A673 (cell line): ENCODE data around the gene CCDC6. TPM values are rescaled to one million over a fixed set of nuclear protein-coding genes. Genes with fewer than 3 reads are reported as not detected.
"Not testable (repeated sequence)": the region's sequence is repeated elsewhere in the genome, so short reads cannot be mapped to it uniquely, and the experiment has no call there.

ENCODE experiments used
- BruUV-seq: library from RNA; stranded (reverse); fragments of 400-500 nt; replicated peaks from 2 replicates; lab custom pipeline; 2021; lab: Mats Ljungman, UMichigan
- CTCF ChIA-PET: fragments of 300-600 bp; sonication (Branson Sonifier 250); formaldehyde crosslinking; loops from one replicate; lab custom pipeline; 2022; ENCODE audit warnings: antibody characterized with exemption; lab: Charles Lee
- POLR2A ChIA-PET: fragments of 300-600 bp; sonication (Branson Sonifier 250); formaldehyde crosslinking; loops from one replicate; lab custom pipeline; 2022; ENCODE audit warnings: antibody characterized with exemption; ENCODE audit not compliant: low non-redundant PET; lab: Charles Lee
- DNase-seq: peaks from one replicate; pipeline ENCODE4 v3.0.0-alpha.2; 2015; ENCODE audit warnings: low spot score
- H3K27ac ChIP-seq: fragments of 200-600 bp; sonication (generic); 2 replicates; pipeline ENCODE4 v1.5.1; 2016; ENCODE audit warnings: mixed run types, low read depth, mild to moderate bottlenecking, mixed read lengths, antibody characterized with exemption, low read length; ENCODE audit not compliant: poor library complexity, severe bottlenecking
- H3K27me3 ChIP-seq: fragments of 200-600 bp; sonication (generic); replicated peaks from 2 replicates; pipeline ENCODE4 v1.6.1; 2017; ENCODE audit warnings: mixed run types, low read depth, mild to moderate bottlenecking, mixed read lengths, antibody characterized with exemption, low read length; ENCODE audit not compliant: insufficient read depth, poor library complexity
- H3K36me3 ChIP-seq: fragments of 200-600 bp; sonication (generic); 2 replicates; pipeline ENCODE4 v1.6.1; 2016; ENCODE audit warnings: mixed run types, mild to moderate bottlenecking, mixed read lengths, antibody characterized with exemption, low read length; ENCODE audit not compliant: insufficient read depth, poor library complexity, severe bottlenecking
- H3K4me1 ChIP-seq: fragments of 200-600 bp; sonication (generic); 2 replicates; pipeline ENCODE4 v1.6.1; 2017; ENCODE audit warnings: mixed run types, mild to moderate bottlenecking, mixed read lengths, antibody characterized with exemption, low read length; ENCODE audit not compliant: insufficient read depth, poor library complexity, severe bottlenecking
- H3K4me3 ChIP-seq: fragments of 200-600 bp; sonication (generic); 2 replicates; pipeline ENCODE4 v1.5.1; 2016; ENCODE audit warnings: low read depth, mixed run types, mild to moderate bottlenecking, mixed read lengths, low read length; ENCODE audit not compliant: poor library complexity, severe bottlenecking
- H3K9me3 ChIP-seq: fragments of 200-600 bp; sonication (generic); 2 replicates; pipeline ENCODE4 v1.6.1; 2016; ENCODE audit warnings: mixed run types, low read depth, mild to moderate bottlenecking, mixed read lengths, antibody characterized with exemption, low read length; ENCODE audit not compliant: poor library complexity, severe bottlenecking
- CTCF ChIP-seq: fragments of 300-800, 200-600 bp; sonication (generic); conservative IDR thresholded peaks from 2 replicates; pipeline ENCODE4 v1.5.1; 2017; ENCODE audit warnings: low read depth, mild to moderate bottlenecking, antibody characterized with exemption, low read length, moderate library complexity, mixed read lengths
- EZH2 ChIP-seq: fragments of 200-600 bp; sonication (generic); IDR thresholded peaks from 2 replicates; pipeline ENCODE4 v1.6.1; 2017; ENCODE audit warnings: borderline replicate concordance, low read depth, mild to moderate bottlenecking, mixed read lengths, antibody characterized with exemption, low read length; ENCODE audit not compliant: poor library complexity, severe bottlenecking
- intact Hi-C: fragments of 100-400 bp; cut with micrococcal nuclease; formaldehyde crosslinking; loops from one replicate; pipeline ENCODE4 v1.10.0; 2022; ENCODE audit not compliant: unreplicated experiment
- total RNA-seq: library from RNA; stranded (reverse); gene quantifications from 2 replicates; pipeline ENCODE4 v1.2.3, GENCODE V29; 2021

The CCDC6 gene
- total RNA-seq, 1 experiment from 2014 or later = 28.1 TPM

DNA sequence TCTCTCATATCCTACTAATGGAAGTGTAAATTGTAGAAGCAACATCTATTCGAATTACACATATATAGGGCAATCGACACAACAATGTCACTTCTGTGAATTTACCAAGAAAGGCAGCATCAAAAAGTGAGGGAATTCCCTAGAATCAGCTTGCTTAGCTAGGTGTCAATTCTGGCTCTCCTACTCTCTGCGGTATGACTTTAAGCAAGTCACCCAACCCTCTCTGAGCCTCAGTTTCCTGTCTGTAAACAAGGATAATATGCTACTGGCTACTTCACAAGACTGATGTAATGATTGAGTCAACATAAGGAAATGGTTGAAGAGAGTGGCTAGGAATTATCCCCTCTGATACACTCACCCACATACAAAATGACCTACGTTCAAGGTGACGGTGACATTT lies 19.4 kb downstream of the CCDC6 start:
- CTCF ChIA-PET = no interaction called here
- Histone ChIP-seq H3K36me3 (no peaks in the 10 kb centered on the region), H3K27ac (no peak overlapping the region), H3K4me3 (no peak overlapping the region), H3K9me3 (no peaks in the 10 kb centered on the region), H3K27me3 (no peaks in the 10 kb centered on the region), H3K4me1 (no peaks in the 10 kb centered on the region)
- BruUV-seq = no TSS peak
- no peak for DNase-seq
- intact Hi-C loops = no loop called here
- POLR2A ChIA-PET = no interaction called here
- TF ChIP-seq EZH2 = no peak
- TF ChIP-seq CTCF = no peak

DNA sequence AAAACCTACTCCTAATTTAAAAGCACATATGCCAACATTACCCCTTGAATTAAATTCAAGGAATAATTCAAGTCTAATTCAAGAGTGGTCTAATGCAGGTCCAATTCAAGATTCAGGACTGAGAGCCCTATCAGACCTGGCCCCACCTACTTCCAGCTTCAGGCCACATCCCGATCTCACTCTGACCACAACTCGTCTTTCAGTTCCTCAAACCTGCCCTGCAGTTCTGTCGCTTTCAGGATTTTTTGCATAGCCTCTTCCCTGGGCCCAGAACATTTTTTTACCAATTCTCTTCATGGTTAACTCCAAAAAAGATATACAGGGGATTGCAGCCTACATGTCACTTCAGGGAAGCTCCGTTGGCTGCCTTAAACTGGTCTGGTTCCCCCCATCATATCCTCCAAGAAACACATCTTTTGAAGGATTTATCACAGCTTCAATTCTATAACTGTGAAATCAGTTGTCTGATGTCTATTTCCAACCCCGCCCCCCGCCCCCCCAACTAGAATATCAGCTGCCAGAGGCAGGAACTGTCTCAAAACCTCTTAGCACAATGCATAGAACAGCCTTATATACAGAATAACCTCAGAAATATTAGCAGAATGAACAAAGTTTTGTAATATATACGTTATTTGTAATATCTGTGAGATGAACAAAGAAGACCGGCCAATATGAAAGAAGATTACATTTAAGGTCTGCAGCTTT lies 20.8 kb downstream of the CCDC6 start:
- no peaks in the 10 kb centered on the region for H3K27me3 ChIP-seq
- no peak for TF ChIP-seq CTCF
- no peak for TF ChIP-seq EZH2
- ChIA-PET CTCF (no interaction called here), POLR2A (no interaction called here)
- no peaks in the 10 kb centered on the region for H3K36me3 ChIP-seq
- no peak overlapping the region for H3K27ac ChIP-seq
- DNase-seq = no peak
- intact Hi-C loops = no loop called here
- H3K4me1 ChIP-seq = no peaks in the 10 kb centered on the region
- no TSS peak for BruUV-seq
- H3K9me3 ChIP-seq = no peaks in the 10 kb centered on the region
- H3K4me3 ChIP-seq = no peak overlapping the region

- BruUV-seq, DNase-seq, POLR2A ChIA-PET, H3K27me3 ChIP-seq, intact Hi-C loops, CTCF ChIA-PET, H3K27ac ChIP-seq, H3K4me1 ChIP-seq, H3K4me3 ChIP-seq, H3K9me3 ChIP-seq, H3K36me3 ChIP-seq: not testable (repeated sequence)
Measured at GRCh38 chr10:59884893-59885292, 21.5 kb downstream of the CCDC6 start.

GRCh38 chr10:59881640-59882039 lies 24.7 kb downstream of the CCDC6 start:
- CTCF ChIA-PET = no interaction called here

More at GRCh38 chr10:59881640-59882039, 24.7 kb downstream of the CCDC6 start:
- Histone ChIP-seq H3K4me3 (no peak overlapping the region), H3K36me3 (no peaks in the 10 kb centered on the region), H3K27ac (no peak overlapping the region), H3K9me3 (no peaks in the 10 kb centered on the region), H3K27me3 (no peaks in the 10 kb centered on the region), H3K4me1 (no peaks in the 10 kb centered on the region)
- no peak for DNase-seq
- TF ChIP-seq EZH2 = no peak
- no peak for TF ChIP-seq CTCF
- no TSS peak for BruUV-seq
- POLR2A ChIA-PET = no interaction called here
- intact Hi-C loops = no loop called here
